HG02763 (cell line): Measurements from ENCODE around the gene UGT8.

ENCODE experiments used
- ATAC-seq: cut with Tn5 transposase; IDR thresholded peaks from one replicate; pipeline ENCODE4 v1.9.1; 2021; ENCODE audit warnings: mild to moderate bottlenecking, moderate library complexity; ENCODE audit not compliant: unreplicated experiment

Gene UGT8

GRCh38 chr4:114677346-114677979, 78.9 kb downstream of the UGT8 start:
- ATAC-seq = no peak

GRCh38 chr4:114684462-114684861, 85.9 kb downstream of the UGT8 start:
- ATAC-seq = no peak

GRCh38 chr4:114688059-114688458, 89.5 kb downstream of the UGT8 start:
- ATAC-seq = no peak

GRCh38 chr4:114690571-114690970, 92.0 kb downstream of the UGT8 start:
- ATAC-seq = no peak

GRCh38 chr4:114691865-114692264, 93.3 kb downstream of the UGT8 start:
- peak; percentile 73 for ATAC-seq

- ATAC-seq = no peak
These were observed 94.4 kb downstream of the UGT8 start for GRCh38 chr4:114692958-114693357.

GRCh38 chr4:114694770-114695169, 96.2 kb downstream of the UGT8 start:
- no peak for ATAC-seq

GRCh38 chr4:114698231-114698630, 99.6 kb downstream of the UGT8 start:
- no peak for ATAC-seq

- no peak for ATAC-seq
These were observed 102.9 kb downstream of the UGT8 start for GRCh38 chr4:114701491-114701890.

- no peak for ATAC-seq
These were observed 118.8 kb downstream of the UGT8 start for GRCh38 chr4:114717432-114717831.

- ATAC-seq = no peak
These were observed 126.5 kb downstream of the UGT8 start for GRCh38 chr4:114725066-114725465.

GRCh38 chr4:114727461-114727860, 128.9 kb downstream of the UGT8 start:
- ATAC-seq = no peak
